Right atrium auricular region (tissue), 2 donors: ENCODE measurements around the gene TAOK1. TPM values are rescaled to one million over a fixed set of nuclear protein-coding genes. Genes with fewer than 3 reads are reported as not detected.
A peak's percentile ranks its signal among the peaks of the same experiment; 100 is the strongest.

Experiments used
- DNase-seq: peaks from one replicate; pipeline ENCODE4 v3.0.0-alpha.2; 2019; ENCODE audit warnings: low spot score
- H3K27ac ChIP-seq, 2 donors: fragments of 200-600 bp; sonication (generic); 1 replicate in 1 of 2; 2 replicates in 1 of 2; pipeline ENCODE4 v1.5.1; 2016 to 2019
- H3K27me3 ChIP-seq, 2 donors: fragments of 200-600 bp; sonication (generic); one replicate each; pipeline versions ENCODE4 v1.5.1 to v1.6.0; 2017 to 2019
- H3K36me3 ChIP-seq: fragments of 200-600 bp; sonication (generic); one replicate; pipeline ENCODE4 v1.5.1; 2016
- H3K4me1 ChIP-seq, 2 donors: fragments of 200-600 bp; sonication (generic); one replicate each; pipeline versions ENCODE4 v1.5.1 to v1.6.0; 2017 to 2019
- H3K4me3 ChIP-seq, 2 donors: fragments of 200-600 bp; sonication (generic); 1 replicate in 1 of 2; 2 replicates in 1 of 2; pipeline ENCODE4 v1.5.1; 2017 to 2019; ENCODE audit warnings: mild to moderate bottlenecking in 1 of 2, moderate library complexity in 1 of 2
- H3K9me3 ChIP-seq, 2 donors: fragments of 200-600 bp; sonication (generic); one replicate each; pipeline ENCODE4 v1.5.1; 2019
- CTCF ChIP-seq, 2 donors: fragments of 200-600 bp; sonication (generic); IDR thresholded peaks; one replicate each; pipeline ENCODE4 v1.5.1; 2019; ENCODE audit warnings: antibody characterized with exemption in 2 of 2
- total RNA-seq, 2 donors: library from RNA; depleted of rRNA; stranded (reverse); fragments of >200 nt; gene quantifications; one replicate each; pipeline ENCODE4 v1.1.0, GENCODE V29; 2016

TAOK1 gene
- total RNA-seq, 2 donors from 2014 or later, result 42.9 to 45.1 TPM

- peak; percentile 47 for DNase-seq
- Histone ChIP-seq H3K9me3 (no peaks in the 10 kb centered on the region), H3K36me3 (no peaks in the 10 kb centered on the region), H3K4me1 (peaks cover 0 to 40% of the 10 kb centered on the region in 2 donors), H3K27me3 (no peaks in the 10 kb centered on the region), H3K4me3 (no peak overlapping the region), H3K27ac (peak overlapping the region in 1 of 2 donors; percentile 18)
- TF ChIP-seq CTCF (IDR thresholded peaks at IDR 0.05), result no peak
Measured at GRCh38 chr17:29562615-29563014, 172.5 kb downstream of the TAOK1 start.

- Histone ChIP-seq H3K27me3 (no peaks in the 10 kb centered on the region), H3K4me1 (peaks cover 0 to 40% of the 10 kb centered on the region in 2 donors), H3K27ac (no peak overlapping the region), H3K9me3 (no peaks in the 10 kb centered on the region), H3K4me3 (no peak overlapping the region), H3K36me3 (no peaks in the 10 kb centered on the region)
- no peak for DNase-seq
- TF ChIP-seq CTCF (IDR thresholded peaks at IDR 0.05), result no peak
Measured at GRCh38 chr17:29563816-29564215, 173.7 kb downstream of the TAOK1 start.

- Histone ChIP-seq H3K4me3 (peak overlapping the region; percentile 63 to 66), H3K27me3 (no peaks in the 10 kb centered on the region), H3K36me3 (no peaks in the 10 kb centered on the region), H3K4me1 (peaks cover 0 to 51% of the 10 kb centered on the region in 2 donors), H3K27ac (peak overlapping the region; percentile 86 to 97), H3K9me3 (no peaks in the 10 kb centered on the region)
- no peak for TF ChIP-seq CTCF (IDR thresholded peaks at IDR 0.05)
- peak; percentile 60 for DNase-seq
Measured at GRCh38 chr17:29565643-29566472, 175.7 kb downstream of the TAOK1 start.

DNA sequence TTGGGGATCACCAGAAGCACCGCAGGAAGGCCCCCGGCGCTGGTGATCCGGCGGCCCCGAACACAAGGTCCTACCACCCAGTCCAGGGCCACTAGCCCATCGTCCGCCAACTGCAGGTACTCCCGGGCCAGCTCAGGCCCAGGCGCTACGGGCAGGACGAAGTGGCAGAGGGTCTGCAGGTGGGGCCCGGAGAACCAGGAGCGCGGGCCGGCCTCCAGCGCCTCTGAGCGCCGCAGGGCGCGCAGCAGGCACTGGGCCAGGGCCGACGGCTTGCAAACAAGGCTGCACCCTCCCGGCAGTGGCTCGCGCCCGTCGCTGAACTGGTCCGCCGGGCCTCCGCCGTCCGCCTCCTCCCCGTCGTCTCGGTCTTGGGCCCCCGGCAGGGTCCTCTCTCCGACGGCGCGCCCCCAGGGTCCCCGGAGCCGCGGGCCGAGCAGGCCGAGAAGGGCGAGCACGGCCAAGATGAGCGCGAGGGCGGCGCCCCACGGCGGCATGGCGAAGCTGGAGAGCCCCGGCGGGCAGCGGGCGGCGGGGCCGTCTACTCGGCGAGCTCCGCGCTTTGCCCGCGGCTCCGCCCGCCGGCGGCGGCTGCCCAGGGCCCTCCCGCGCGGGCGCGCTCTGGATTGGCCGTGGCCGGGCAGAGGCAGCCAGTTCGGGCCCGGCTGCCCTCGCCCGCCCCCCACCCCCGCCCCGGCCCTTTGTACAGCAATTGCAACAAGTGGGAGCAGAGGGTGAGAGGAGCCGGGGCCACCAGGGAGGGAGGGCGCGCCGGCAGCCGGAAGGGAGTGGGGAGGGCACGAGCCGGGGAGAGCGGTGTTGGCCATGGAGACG is 176.5 kb downstream of the TAOK1 start, which contains the start of gene ABHD15:
Gene ABHD15, minus strand, starts transcription at position 565 of the 831 bp plus-strand sequence. Its CDS starts 71 bp downstream, at position 494.
- peak within 1 kb of the TSS; percentile 63 to 66 for H3K4me3 ChIP-seq
- no peak for TF ChIP-seq CTCF (IDR thresholded peaks at IDR 0.05)
- no peaks in the 10 kb centered on the region for H3K27me3 ChIP-seq
- H3K4me1 ChIP-seq, result peaks cover 0 to 50% of the 10 kb centered on the region in 2 donors
- peak; percentile 70 for DNase-seq
- H3K9me3 ChIP-seq, result no peaks in the 10 kb centered on the region
- peak within 1 kb of the TSS; percentile 86 to 97 for H3K27ac ChIP-seq
- no peaks in the 10 kb centered on the region for H3K36me3 ChIP-seq

DNA sequence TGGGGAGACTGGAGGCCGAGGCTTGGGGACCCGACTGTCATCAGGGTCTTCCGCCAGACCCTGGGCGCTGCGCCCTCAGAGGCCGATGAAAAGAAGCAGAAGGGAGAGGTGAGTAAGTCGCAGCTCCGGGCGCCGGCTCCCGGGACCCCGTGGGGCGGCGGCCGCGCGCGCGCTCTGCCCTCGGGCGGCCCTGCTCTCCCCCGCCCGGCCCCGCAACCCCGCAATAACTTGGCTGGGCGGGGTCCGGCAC is 177.1 kb downstream of the TAOK1 start:
- Histone ChIP-seq H3K27me3 (no peaks in the 10 kb centered on the region), H3K9me3 (no peaks in the 10 kb centered on the region), H3K4me3 (peak overlapping the region; percentile 63 to 66), H3K4me1 (peaks cover 0 to 50% of the 10 kb centered on the region in 2 donors), H3K27ac (peak overlapping the region; percentile 86 to 97), H3K36me3 (no peaks in the 10 kb centered on the region)
- no peak for DNase-seq
- no peak for TF ChIP-seq CTCF (IDR thresholded peaks at IDR 0.05)
